H1 (cell line): ENCODE data around the gene HOXD4. TPM values are rescaled to one million over a fixed set of nuclear protein-coding genes. Genes with fewer than 3 reads are reported as not detected.

ENCODE experiments used
- CTCF ChIA-PET: fragments of 300-600 bp; sonication (Branson Sonifier 250); formaldehyde crosslinking; loops from one replicate; lab custom pipeline; 2021; ENCODE audit not compliant: partially characterized antibody; lab: Charles Lee
- POLR2A ChIA-PET: fragments of 300-600 bp; sonication (Branson Sonifier 250); formaldehyde crosslinking; loops from one replicate; lab custom pipeline; 2021; ENCODE audit warnings: inconsistent platforms; ENCODE audit not compliant: partially characterized antibody; lab: Charles Lee
- DNase-seq, 2 experiments: peaks; one replicate each; pipeline versions ENCODE4 v3.0.0 to v3.0.0-alpha.2; 2010 to 2022; ENCODE audit warnings: low spot score in 2 of 2, low read depth in 1 of 2, mixed read lengths in 1 of 2
- FAIRE-seq: peaks from 2 replicates; lab custom pipeline; 2011; peaks lifted over from hg19 to GRCh38; lab: Jason Lieb, UNC
- H2AFZ ChIP-seq: 2 replicates; pipeline ENCODE4 v1.8.1; 2012; ENCODE audit warnings: low read length, inconsistent platforms
- H2AK5ac ChIP-seq: 2 replicates; pipeline ENCODE4 v1.6.1; 2013; ENCODE audit warnings: low read depth, low read length
- H2BK120ac ChIP-seq: replicated peaks from 2 replicates; pipeline ENCODE3; 2013; ENCODE audit warnings: low read depth, low read length, inconsistent platforms
- H2BK12ac ChIP-seq: 2 replicates; pipeline ENCODE4 v1.6.1; 2013; ENCODE audit warnings: low read depth, low read length
- H2BK15ac ChIP-seq: 2 replicates; pipeline ENCODE4 v1.6.1; 2013; ENCODE audit warnings: low read length
- H2BK20ac ChIP-seq: 2 replicates; pipeline ENCODE4 v1.6.1; 2013; ENCODE audit warnings: low read length
- H2BK5ac ChIP-seq: 2 replicates; pipeline ENCODE4 v1.6.1; 2013; ENCODE audit warnings: low read depth, low read length
- H3K14ac ChIP-seq: 2 replicates; pipeline ENCODE4 v1.6.1; 2013; ENCODE audit warnings: inconsistent platforms; ENCODE audit not compliant: insufficient read length
- H3K18ac ChIP-seq: 2 replicates; pipeline ENCODE4 v1.6.1; 2013; ENCODE audit warnings: low read length; ENCODE audit errors: extremely low read depth
- H3K23ac ChIP-seq: 2 replicates; pipeline ENCODE4 v1.6.1; 2013; ENCODE audit warnings: inconsistent platforms; ENCODE audit not compliant: insufficient read length
- H3K23me2 ChIP-seq: 2 replicates; pipeline ENCODE4 v1.6.1; 2013; ENCODE audit warnings: low read depth, low read length
- H3K27ac ChIP-seq: 2 replicates; pipeline ENCODE4 v1.6.1; 2011; ENCODE audit warnings: low read depth, low read length, inconsistent platforms
- H3K27me3 ChIP-seq, 4 experiments: replicated peaks in 1 of 4; 1 replicate in 1 of 4; 2 replicates in 3 of 4; pipeline versions ENCODE4 v1.6.1 to v1.8.1; 2011 to 2013; ENCODE audit warnings: low read length in 3 of 4, mild to moderate bottlenecking in 3 of 4, inconsistent platforms in 2 of 4, mixed read lengths in 2 of 4, moderate library complexity in 1 of 4; ENCODE audit not compliant: control insufficient read depth in 3 of 4, insufficient read depth in 3 of 4; ENCODE audit errors: extremely low read depth in 1 of 4
- H3K36me3 ChIP-seq, 4 experiments: 2 replicates each; pipeline versions ENCODE4 v1.6.1 to v1.8.1; 2011 to 2013; ENCODE audit warnings: mild to moderate bottlenecking in 4 of 4, low read length in 3 of 4, moderate library complexity in 2 of 4, control low read depth in 1 of 4, inconsistent platforms in 1 of 4; ENCODE audit not compliant: insufficient read depth in 4 of 4, control insufficient read depth in 2 of 4
- H3K4ac ChIP-seq: replicated peaks from 2 replicates; pipeline ENCODE3; 2013; ENCODE audit warnings: low read length, low read depth, mixed read lengths, inconsistent platforms; ENCODE audit not compliant: insufficient read length
- H3K4me1 ChIP-seq, 4 experiments: replicated peaks in 1 of 4; 1 replicate in 1 of 4; 2 replicates in 3 of 4; pipeline versions ENCODE4 v1.6.1 to v1.8.1; 2011 to 2013; ENCODE audit warnings: low read length in 3 of 4, inconsistent platforms in 2 of 4, mixed read lengths in 1 of 4; ENCODE audit not compliant: insufficient read depth in 4 of 4, control insufficient read depth in 3 of 4
- H3K4me2 ChIP-seq, 2 experiments: 2 replicates each; pipeline versions ENCODE4 v1.6.1 to v1.8.1; 2011 to 2013; ENCODE audit warnings: low read depth in 2 of 2, low read length in 2 of 2, control low read depth in 1 of 2, inconsistent platforms in 1 of 2, mild to moderate bottlenecking in 1 of 2; ENCODE audit not compliant: insufficient read depth in 1 of 2
- H3K4me3 ChIP-seq, 4 experiments: fragments of 200-600, 300-600 bp in 1 of 4; sonication (generic), shearing (Covaris generic), sonication (Bioruptor Twin) in 1 of 4; 2 replicates each; pipeline versions ENCODE4 v1.5.1 to v1.8.1; 2011 to 2016; ENCODE audit warnings: low read length in 4 of 4, low read depth in 3 of 4, control low read depth in 2 of 4, inconsistent platforms in 2 of 4, mild to moderate bottlenecking in 2 of 4, mixed read lengths in 1 of 4, moderate library complexity in 1 of 4; ENCODE audit not compliant: insufficient read depth in 2 of 4; ENCODE audit errors: extremely low read depth in 1 of 4
- H3K56ac ChIP-seq: replicated peaks from 2 replicates; pipeline ENCODE3; 2013; ENCODE audit warnings: low read depth, mild to moderate bottlenecking, mixed read lengths, low read length, inconsistent platforms; ENCODE audit not compliant: insufficient read length
- H3K79me1 ChIP-seq: 2 replicates; pipeline ENCODE4 v1.6.1; 2013; ENCODE audit warnings: low read depth, low read length, control low read depth
- H3K79me2 ChIP-seq, 2 experiments: 2 replicates each; pipeline versions ENCODE4 v1.6.1 to v1.8.1; 2012 to 2013; ENCODE audit warnings: low read length in 2 of 2, mild to moderate bottlenecking in 2 of 2, inconsistent platforms in 1 of 2; ENCODE audit not compliant: insufficient read depth in 2 of 2, control insufficient read depth in 1 of 2
- H3K9ac ChIP-seq, 4 experiments: replicated peaks in 1 of 4; 1 replicate in 1 of 4; 2 replicates in 3 of 4; pipeline versions ENCODE4 v1.6.1 to v1.8.1; 2011 to 2013; ENCODE audit warnings: low read depth in 3 of 4, low read length in 3 of 4, control low read depth in 2 of 4, mild to moderate bottlenecking in 2 of 4, moderate library complexity in 2 of 4, inconsistent platforms in 1 of 4; ENCODE audit errors: extremely low read depth in 1 of 4
- H3K9me3 ChIP-seq, 2 experiments: 2 replicates each; pipeline versions ENCODE4 v1.6.1 to v1.8.1; 2012 to 2013; ENCODE audit warnings: mild to moderate bottlenecking in 2 of 2, moderate library complexity in 2 of 2, control low read depth in 1 of 2, inconsistent platforms in 1 of 2, low read depth in 1 of 2, low read length in 1 of 2, mixed read lengths in 1 of 2; ENCODE audit not compliant: insufficient read depth in 2 of 2
- H4K20me1 ChIP-seq, 2 experiments: replicated peaks in 1 of 2; 2 replicates each; pipeline versions ENCODE3 to v1.8.1; 2011 to 2013; ENCODE audit warnings: inconsistent platforms in 2 of 2, low read length in 2 of 2, mild to moderate bottlenecking in 1 of 2; ENCODE audit not compliant: insufficient read depth in 2 of 2, control insufficient read depth in 1 of 2
- H4K5ac ChIP-seq: 2 replicates; pipeline ENCODE4 v1.6.1; 2013; ENCODE audit warnings: low read length, low read depth, mixed read lengths, inconsistent platforms; ENCODE audit not compliant: insufficient read length
- H4K8ac ChIP-seq: 2 replicates; pipeline ENCODE4 v1.8.0; 2013; ENCODE audit warnings: mild to moderate bottlenecking, moderate library complexity, low read length, inconsistent platforms; ENCODE audit not compliant: insufficient read depth; ENCODE audit errors: extremely low read depth
- H4K91ac ChIP-seq: replicated peaks from 2 replicates; pipeline ENCODE3; 2013; ENCODE audit warnings: low read length, mixed read lengths, inconsistent platforms; ENCODE audit not compliant: insufficient read length
- CBX8 ChIP-seq: fragments of 300-800, 300-1000 bp; sonication (generic); IDR thresholded peaks from 2 replicates; pipeline ENCODE4 v1.7.1; 2016; ENCODE audit warnings: low read depth, low read length, borderline replicate concordance
- NANOG ChIP-seq: IDR thresholded peaks from 2 replicates; pipeline ENCODE4 v1.6.1; 2011; ENCODE audit warnings: low read length, low read depth, mild to moderate bottlenecking, inconsistent platforms; ENCODE audit not compliant: insufficient read depth, poor library complexity, severe bottlenecking
- WGBS, 2 experiments: shearing (Covaris generic) in 1 of 2; methylation state at CpG; one replicate each; pipeline versions ENCODE4 v1.1.6 to v1.1.7; 2013 to 2015; ENCODE audit warnings: low lambda C conversion rate in 2 of 2, mixed read lengths in 2 of 2, inconsistent platforms in 1 of 2, low coverage in 1 of 2, missing lambda C conversion rate in 1 of 2; ENCODE audit not compliant: insufficient replicate concordance in 2 of 2, insufficient coverage in 1 of 2, insufficient read length in 1 of 2; ENCODE audit errors: extremely low coverage in 1 of 2, missing lambda C conversion rate in 1 of 2; 5-methylcytosine and 5-hydroxymethylcytosine counted together
- polyA plus RNA-seq, 7 experiments: library from polyadenylated mRNA; depleted of rRNA in 3 of 7; stranded (reverse) in 5 of 7; unstranded in 2 of 7; fragments of >200 nt in 5 of 7; fragments of 200-250 nt in 2 of 7; gene quantifications; 1 replicate in 5 of 7; 2 replicates in 1 of 7; 4 replicates in 1 of 7; pipeline versions ENCODE4 v1.2.1 to v1.2.3, GENCODE V29; 2011 to 2013; ENCODE audit warnings: missing spikeins in 2 of 7, mixed read lengths in 2 of 7
- total RNA-seq: library from RNA; stranded (reverse); fragmentation: NEBNext Ultra II Directional; extraction: Animal tissue kit (Norgen Biotek cat#: 25700); gene quantifications from 2 replicates; pipeline ENCODE4 v1.2.1, GENCODE V29; 2021

The HOXD4 gene
- total and polyA plus RNA-seq, 2 of the 8 experiments (the other 6 are each of a cell fraction or from before 2014, with no cell fraction given): not detected

DNA sequence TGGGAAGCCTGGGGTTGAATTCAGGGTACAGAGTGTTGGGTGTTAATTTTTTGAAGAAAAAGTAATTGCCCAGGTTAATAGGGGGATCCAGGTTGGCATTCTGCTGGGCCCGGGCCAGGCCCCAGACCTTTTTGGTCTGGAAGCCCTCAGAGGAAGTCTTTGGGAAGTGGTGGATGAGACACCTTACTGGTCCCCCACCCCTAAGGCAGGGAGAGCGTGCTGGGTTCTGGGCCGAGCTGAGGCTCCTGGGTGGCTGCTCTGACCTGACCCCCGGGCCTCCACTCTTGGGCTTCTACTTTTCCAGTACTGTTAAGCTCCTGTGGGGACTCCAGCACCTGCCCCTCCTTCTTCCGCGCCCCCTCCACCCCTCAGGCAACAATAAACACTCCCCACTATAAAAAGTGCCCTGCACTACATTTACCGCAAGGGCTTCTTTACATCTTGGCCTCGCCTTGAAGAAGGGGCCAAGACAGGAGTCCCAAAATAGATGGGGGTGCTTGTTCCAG lies 5.0 kb downstream of the HOXD4 start:
- Histone ChIP-seq H2BK15ac (no peak overlapping the region), H2BK5ac (no peak overlapping the region), H3K9ac (no peak overlapping the region), H2BK12ac (no peak overlapping the region), H3K79me2 (no peaks in the 10 kb centered on the region), H2AFZ (no peak overlapping the region), H2BK20ac (no peak overlapping the region), H3K4me3 (no peak overlapping the region), H3K23ac (no peak overlapping the region), H3K4me2 (no peak overlapping the region), H3K27me3 (peaks cover 98 to 100% (median 100%) of the 10 kb centered on the region in 4 experiments), H3K56ac (no peak overlapping the region), H3K27ac (no peak overlapping the region), H2AK5ac (no peak overlapping the region), H3K4me1 (peaks cover 0 to 12% (median 7%) of the 10 kb centered on the region in 4 experiments; a peak in 5 of 7 replicates), H3K14ac (no peak overlapping the region), H3K18ac (no peak overlapping the region), H4K8ac (no peak overlapping the region), H4K91ac (no peak overlapping the region), H3K9me3 (no peaks in the 10 kb centered on the region), H4K5ac (no peak overlapping the region), H3K23me2 (no peaks in the 10 kb centered on the region), H4K20me1 (peaks cover 19 to 40% of the 10 kb centered on the region in 2 experiments), H3K79me1 (no peaks in the 10 kb centered on the region), H3K4ac (no peak overlapping the region), H3K36me3 (peaks cover 0 to 14% (median 0%) of the 10 kb centered on the region in 4 experiments; a peak in 1 of 8 replicates), H2BK120ac (no peak overlapping the region)
- CTCF ChIA-PET: interaction anchor here (0.7 to 2.3 kb wide), 8 partner anchors 12 to 861 kb away, joined by 3 to 15 read pairs (median 4); partner anchors contain the start of gene HOXD9
- POLR2A ChIA-PET: interaction anchor here (1.4 to 1.9 kb wide), 3 partner anchors 26 to 68 kb away, joined by 3 to 4 read pairs (median 3); no protein-coding TSS in a partner anchor
- no peak for DNase-seq
- 19% methylated on average over 8 of the region's 8 CpGs; no CpG with 5 or more reads in 1 of the 2 experiments for WGBS, 2 experiments
- TF ChIP-seq NANOG (no peak), CBX8 (peak; percentile 35; the same call in 1 of the 2 replicates)
- no peak for FAIRE-seq
